Stimulated activated CD4-positive, alpha-beta T cell treated with anti-CD3 and anti-CD28 coated beads, Interleukin-12 subunit alpha, Interleukin-12 subunit beta, amount 100 ng/mL, for 4 hours (primary cell): Measurements from ENCODE around the gene RNF224.

Experiments used
- DNase-seq: peaks from one replicate; pipeline ENCODE4 v3.0.0-alpha.2; 2020

The RNF224 gene

DNA sequence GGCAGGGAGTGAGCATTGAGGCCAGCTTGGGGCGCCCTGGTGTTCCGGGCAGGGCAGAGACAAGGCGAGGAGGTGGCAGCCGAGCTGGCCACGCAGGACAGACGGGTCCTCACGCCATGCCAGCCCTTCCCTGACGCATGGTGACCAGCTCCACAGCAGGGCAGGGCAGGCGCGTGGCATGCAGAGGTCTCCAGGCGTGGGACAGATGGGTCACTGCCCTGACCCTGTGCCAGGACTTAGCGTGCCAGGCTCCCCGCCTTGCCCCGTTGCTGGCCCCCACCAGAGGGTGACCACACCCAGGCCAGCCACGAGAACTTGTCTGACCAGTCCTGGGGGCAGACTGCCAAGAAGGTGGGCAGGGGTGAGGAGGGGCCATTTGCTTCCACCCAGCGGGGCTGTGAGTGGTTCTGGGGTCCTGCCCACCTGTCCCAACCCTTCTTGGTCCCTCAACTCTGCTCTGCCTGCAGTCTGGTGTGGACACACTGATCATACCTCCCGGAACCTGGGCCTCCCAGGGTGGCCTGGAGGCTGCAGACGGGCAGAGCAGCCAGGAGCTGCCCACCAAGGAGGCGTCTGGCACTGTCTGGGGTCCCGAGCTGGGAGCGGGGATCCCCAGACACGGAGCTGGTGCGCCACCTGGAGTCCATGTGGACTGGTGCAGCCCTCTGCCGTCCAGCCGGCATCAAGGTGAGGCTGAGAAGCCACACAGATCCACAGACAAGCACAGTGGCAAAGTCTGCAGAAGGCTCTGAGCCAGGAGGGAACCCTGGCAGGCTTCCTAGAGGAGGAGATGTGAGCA, at the start of gene RNF224:
RNF224 (plus strand) TSS at position 449 of the 799 bp plus-strand sequence. CDS start 834 bp downstream, outside the sequence.
- peak; percentile 75 for DNase-seq

DNA sequence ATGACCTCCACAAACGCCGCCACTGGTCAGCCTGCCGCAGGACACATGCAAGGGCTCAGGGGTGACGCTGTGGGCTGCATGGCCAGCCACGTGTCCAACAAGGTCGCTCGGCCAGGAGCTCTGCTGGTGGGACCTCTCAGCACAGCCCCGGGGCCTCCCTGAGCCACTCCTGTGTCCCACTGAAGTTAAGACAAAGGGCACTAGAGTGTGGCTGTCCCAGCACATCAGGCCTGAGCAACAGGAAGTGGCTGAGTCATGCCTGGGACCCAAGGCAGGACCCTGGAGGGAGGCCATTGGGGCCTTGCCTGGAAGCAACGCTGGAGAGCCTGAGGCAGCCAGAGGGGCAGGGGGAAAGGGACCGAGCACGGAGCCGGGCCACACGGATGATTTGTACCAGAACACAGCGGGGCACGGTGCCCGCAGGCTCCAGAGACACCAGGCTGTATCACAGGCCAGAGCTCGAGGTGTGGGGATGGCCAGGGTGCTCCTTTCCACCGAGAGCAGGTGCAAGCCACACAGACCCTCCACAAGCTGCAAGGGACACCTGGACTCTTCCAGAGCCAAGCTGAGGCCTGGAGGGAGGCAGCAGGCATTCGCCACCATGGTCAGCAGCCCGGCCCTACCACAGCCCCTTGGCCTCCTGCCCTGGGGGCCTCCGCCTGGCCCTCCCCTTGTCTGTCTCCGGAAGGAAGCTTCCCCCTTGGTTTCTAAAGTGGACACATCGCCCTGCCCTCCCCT, 48.9 kb upstream of the RNF224 start:
- DNase-seq, result no peak

DNA sequence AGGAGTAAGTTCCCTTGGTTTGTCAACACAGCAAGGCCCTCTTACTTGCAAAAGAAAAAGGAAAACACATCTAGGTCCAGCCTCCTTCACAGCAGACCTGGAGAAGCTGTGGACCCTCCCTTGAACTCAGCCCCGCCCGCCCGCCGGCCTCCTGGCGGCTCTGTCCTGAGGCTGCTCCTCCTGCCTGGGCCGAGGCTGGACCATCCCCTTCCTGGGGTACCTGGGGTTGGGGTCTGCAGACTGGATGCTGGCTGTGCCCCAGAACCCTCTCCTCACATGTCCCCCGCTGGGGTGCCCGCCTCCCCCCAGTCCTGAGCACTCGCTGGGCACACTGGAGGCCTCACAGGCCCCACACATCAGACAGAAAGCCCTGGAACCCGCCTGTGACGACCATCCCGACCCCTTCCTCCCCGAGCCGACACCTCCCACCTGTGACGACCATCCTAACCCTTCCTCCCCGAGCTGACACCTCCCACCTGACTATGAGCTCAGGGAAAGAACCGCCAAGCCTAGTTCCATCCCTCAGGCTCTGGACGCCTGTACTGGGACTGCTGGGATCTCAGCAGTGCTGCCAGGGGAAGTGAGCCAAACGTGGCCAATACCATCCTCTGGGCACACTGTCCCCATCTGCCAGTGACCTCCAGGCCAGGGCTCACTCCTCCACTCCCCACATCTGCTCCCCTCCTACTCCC, 48.2 kb upstream of the RNF224 start:
- DNase-seq, result no peak

DNA sequence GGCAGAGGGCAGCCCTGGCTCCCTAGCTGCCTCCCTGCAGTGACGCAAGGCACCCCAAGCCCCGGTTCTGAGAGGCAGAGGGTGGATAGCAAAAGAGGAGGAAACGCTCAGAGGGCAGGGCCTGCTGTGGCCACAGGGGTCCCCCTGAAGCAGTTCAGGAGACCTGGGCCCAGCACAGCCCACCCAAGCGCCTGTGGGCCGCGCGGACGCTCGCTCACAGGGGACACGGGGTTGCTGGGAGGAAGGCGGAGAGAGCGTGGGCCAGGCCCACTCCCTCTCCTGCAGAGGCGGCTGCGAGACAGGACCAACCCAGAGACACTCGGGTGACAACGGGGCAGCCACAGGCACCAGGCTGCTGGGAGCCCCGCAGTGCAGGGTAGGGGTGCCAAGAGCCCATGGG, 47.5 kb upstream of the RNF224 start:
- no peak for DNase-seq

DNA sequence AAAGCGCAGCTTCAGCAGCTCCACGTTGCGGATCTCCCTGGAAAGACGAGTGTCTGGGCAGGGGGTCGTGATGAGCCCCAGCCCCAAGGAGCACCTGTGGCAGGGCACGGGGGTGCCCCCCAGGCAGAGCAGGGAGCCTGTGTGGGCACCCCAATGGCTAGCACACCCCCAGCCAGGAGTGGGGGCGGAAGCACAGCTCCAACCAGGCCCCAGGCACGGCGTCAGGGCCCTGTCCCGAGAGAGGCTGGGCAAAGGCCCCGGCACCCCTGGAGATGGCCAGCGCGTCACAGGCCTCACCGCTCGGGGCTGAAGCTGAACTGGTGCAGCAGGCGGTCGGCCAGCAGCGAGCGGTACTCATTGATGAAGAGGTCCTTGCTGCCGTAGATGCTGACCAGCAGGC, 46.8 kb upstream of the RNF224 start:
- DNase-seq, result no peak

DNA sequence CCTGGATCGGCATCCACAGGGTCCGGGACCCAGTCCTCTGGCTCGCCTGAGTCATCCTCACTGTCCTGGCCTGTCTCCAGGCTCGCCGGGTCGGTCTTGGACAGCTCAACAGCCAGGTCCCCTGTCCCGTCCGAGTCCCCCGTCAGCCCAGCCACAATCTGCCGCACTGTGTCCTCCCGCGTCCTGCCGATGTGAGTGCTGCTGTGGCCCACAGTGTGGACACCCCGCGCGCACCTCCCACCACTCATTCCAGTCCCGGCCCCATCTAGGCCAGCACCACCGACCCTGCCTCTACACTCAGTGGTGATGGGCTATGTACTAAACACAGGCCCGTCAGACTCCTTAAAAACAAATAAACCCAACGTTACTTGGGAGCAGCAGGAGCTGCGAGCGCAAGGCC, 45.6 kb upstream of the RNF224 start:
- DNase-seq, result no peak

DNA sequence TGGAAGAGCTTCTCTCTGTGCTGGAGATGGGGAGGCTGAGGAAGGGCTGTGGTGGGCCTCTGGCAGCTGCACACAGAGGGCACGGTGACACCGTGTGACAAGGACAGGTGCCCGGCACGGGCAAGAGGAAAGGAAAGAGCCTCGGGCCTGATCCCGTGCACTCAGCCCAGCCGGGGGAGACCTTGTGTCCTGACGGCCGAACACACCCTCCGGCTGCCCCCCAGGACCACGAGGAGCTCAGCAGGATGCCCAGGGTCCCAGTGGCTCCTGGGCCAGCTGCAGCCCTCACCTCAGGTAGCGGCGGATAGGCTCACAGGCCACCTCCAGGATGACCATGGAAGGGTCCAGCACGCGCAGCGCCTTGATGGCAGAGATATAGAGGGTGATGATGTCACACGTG, 44.5 kb upstream of the RNF224 start:
- no peak for DNase-seq

DNA sequence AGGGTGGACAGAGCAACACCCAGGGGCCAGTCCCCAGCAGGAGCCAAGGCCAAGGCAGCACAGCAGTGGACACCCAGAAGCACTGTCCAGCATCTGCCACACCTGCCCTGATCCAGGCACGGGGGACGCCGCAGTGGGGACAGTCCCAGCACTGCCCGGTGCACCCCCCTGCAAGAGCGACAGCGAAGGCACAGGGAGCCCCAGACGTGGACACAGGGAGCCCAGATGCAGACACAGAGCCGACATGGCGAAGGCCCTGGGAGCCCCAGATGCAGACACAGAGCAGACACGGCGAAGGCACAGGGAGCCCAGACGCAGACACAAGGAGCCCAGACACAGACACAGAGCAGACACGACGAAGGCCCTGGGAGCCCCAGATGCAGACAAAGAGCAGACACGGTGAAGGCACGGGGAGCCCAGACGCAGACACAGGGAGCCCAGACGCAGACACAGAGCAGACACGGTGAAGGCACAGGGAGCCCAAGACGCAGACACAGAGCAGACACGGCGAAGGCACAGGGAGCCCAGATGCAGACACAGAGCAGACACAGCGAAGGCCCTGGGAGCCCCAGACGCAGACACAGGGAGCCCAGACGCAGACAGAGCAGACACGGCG, 43.2 kb upstream of the RNF224 start:
- no peak for DNase-seq

DNA sequence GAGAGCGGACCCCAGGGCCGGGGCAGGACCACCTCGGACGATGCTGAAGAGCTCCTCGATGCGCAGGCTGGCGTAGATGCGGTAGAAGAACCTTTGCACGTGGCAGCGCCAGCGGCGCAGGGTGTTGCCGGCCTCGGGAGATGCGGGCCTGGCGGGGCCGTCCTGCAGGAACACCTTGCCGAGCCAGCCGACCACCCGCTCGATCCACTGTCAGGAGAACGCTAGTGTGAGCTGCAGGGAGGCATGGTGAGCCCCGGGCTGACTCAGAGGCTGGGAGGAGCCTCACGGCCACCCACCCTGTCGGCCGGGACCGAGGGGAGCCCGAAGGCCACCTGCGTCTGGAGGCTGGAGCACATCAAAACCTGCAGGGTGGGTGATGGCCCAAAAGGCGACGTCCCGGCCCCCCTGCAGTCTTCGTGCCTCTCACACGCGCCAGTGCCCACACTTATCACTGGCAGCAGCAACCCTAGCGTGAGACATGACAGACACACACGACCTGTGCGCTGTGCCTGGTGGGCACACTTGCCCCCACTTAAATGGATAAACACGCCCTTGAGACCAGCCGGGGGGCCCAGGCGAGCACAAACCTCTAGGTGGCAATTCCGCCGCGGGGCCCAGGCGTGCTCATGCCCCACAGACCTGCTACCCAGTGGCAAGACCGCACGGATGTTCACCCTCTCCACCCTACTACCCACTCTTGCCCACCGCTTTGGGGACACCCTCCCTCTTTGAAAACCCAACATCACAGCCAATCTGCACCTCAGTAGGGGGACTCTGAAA, 42.2 kb upstream of the RNF224 start:
- no peak for DNase-seq

DNA sequence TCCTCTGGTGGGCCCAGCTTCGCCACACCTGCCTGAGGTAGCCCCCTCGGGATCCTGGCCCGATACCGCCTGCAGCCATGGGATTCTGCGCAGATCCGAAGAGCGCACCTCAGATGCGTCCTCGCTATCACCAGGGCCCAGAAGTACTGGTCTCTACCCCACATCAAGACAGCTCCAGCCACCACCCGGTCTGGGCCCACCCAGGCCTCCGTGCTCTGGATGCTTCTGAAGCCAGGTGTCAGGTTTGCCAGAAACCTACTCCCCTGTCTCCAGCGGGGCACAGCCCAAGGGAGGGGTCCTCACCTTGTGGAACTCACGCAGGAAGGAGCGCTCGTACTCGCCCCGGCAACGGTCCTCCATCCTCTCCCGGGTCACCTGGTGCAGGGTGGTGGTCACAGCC, 41.4 kb upstream of the RNF224 start:
- DNase-seq, result no peak

DNA sequence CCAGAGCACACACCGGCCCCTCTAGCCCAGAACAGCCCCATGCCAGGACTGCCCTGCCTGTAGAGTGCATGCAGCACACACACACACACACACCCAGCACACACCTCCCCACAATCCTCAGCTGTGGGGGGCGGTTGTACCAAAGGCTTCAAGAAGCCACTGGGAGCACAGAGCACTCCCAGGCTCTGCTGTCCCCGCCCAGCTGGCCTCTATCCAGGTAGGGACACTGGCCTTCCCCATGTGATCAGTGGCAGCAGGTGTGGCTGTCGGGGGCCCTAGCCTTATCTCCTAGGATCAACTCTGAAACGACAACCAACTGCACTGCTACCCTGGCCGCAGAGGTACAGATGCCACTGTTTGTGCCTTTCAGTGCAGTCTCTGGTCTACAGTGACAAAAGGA, 40.9 kb upstream of the RNF224 start:
- DNase-seq, result no peak

DNA sequence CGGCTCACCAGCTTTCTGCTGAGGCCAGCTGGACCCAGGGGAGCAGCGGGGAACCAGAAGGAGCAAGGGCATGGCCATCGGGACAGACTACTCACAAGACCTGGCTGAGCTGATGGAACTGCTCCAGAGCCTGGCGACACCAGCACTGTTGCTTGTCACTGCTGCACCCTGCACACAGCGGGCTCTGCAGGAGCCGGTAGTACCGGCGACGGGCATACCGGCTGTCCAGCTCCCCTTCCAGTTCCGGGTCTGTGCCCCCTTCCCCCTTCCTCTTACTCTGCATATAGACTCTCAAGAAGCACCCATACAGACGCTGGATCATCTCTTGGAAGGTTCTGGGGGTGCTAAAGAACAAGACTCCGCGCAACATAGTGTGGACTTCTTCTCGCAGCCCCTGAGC, 39.9 kb upstream of the RNF224 start:
- DNase-seq, result no peak

DNA sequence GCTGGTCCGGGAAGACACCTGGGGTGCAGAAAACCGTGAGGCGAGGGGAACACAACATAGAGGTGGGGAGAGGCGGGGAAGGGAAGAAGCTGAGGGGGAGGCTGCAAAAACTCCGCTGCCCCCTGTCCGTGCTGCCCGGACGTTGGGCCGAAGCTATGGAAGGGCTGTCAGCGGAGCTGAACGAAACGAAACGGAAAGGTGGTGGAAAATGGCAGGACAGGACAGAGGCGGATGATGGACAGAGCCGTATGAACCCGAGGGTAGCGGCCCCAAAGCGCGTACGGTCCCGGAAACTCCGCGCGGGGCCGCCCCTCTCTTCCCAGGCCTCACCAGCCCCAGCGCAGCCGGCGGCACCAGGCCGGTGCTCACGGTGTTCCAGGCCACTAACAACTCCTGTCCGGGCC, 39.2 kb upstream of the RNF224 start:
- no peak for DNase-seq

DNA sequence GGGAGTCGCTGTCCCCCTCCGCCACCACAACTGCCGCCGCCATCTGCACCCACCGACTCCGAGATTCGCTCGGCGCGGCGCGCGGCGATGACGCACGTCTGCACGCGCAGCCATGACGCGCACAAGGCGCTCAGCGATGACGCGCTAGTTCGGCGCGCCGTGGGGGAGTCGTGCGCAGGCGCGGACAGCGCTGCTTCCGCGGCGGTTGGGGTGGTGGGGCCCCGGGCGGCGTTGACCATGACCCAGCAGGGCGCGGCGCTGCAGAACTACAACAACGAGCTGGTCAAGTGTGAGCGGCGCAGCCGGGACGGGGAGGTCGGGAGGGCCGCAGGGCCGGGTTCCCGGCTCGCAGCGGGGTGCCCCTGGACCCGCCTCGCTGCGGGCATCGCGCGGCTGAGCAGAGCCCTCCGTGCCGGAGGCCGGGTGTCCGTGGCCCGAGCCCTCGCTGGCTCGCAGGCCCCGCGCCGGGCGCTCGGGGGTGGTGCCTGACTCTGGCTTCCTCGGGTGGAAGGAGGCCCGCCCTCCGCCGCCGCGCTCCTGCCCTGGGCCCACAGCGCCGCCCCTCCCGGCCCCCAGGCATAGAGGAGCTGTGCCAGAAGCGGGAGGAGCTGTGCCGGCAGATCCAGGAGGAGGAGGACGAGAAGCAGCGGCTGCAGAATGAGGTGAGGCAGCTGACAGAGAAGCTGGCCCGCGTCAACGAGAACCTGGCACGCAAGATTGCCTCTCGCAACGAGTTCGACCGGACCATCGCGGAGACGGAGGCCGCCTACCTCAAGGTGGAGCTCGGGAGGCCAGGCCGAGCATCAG, 38.6 kb upstream of the RNF224 start, which contains the start of the genes ANAPC2 and SSNA1:
ANAPC2 (minus strand) TSS at position 71 of the 807 bp plus-strand sequence; CDS start at position 43, 28 bp downstream.
SSNA1 (plus strand) TSS at position 187 of the 807 bp plus-strand sequence; CDS start at position 238, 51 bp downstream.
- peak; percentile 94 for DNase-seq

DNA sequence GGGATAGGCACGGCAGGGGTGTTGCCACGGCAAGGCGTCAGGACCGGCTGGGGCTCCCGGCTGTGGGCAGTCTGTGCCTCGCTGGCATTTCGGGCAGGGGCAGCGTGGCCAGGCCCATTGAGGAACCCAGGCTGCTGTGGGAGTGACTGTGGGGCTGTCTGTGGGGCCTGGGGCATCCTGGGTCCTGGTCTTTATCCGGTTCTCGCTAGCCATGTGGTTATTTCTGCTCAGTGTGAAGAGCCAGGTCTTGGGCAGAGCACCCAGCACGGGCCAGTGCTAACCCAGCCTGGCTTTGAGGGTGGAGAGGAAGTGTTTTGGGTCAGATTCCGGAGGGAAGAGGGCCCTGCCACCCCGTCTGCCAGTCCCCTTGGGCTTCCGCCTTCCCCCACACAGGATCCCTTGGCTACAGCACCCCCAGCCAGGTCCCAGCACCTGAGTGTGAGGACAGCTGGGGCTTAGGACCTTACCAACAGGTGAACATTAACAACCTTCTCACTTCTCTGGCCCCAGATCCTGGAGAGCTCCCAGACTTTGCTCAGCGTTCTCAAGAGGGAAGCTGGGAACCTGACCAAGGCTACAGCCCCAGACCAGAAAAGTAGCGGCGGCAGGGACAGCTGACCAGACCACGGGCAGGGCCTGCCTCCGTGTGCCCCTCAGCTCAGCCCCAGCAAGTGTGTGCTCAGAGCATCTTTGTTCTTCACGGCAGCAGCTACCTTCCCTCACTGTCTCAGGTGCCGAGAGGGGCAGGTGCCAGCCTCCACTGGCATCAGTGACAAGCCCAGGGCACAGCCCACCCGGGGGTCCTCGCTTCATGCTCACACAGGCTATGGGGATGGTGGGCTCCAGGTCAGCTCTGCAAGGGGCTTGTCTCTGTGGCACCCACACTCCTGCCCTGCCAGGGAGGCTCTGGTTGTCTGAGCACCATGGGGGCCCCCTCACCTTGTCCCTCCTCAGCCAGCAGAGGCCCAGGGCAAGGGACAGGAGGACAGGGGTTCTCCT, 37.7 kb upstream of the RNF224 start:
- DNase-seq, result no peak

DNA sequence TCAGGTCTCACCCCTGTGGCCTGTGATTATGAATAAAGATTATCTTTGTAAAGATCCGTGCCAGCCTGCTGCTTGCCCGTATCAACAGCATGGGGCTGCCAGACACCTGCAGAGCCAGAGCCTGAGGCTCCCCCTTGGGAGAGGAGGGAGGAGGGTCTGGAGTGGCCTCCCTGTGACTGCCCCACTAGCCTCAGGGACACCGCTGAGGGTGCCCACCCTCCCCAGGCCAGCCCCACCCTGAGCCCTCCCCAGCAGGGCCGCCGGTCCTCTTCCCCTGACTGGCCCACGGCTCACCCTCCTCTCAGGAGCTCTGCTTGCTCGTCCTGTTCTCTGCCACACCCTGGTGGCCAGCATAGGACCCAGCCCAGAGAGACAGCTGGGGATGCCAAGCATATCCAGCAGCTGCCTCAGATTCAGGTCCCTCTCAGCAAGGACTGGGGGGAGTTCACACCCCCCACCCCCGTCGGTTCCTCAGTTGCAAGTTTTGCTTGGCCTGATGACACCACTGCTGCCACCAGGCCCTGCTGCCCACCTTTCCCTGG, 36.9 kb upstream of the RNF224 start:
- DNase-seq, result no peak

DNA sequence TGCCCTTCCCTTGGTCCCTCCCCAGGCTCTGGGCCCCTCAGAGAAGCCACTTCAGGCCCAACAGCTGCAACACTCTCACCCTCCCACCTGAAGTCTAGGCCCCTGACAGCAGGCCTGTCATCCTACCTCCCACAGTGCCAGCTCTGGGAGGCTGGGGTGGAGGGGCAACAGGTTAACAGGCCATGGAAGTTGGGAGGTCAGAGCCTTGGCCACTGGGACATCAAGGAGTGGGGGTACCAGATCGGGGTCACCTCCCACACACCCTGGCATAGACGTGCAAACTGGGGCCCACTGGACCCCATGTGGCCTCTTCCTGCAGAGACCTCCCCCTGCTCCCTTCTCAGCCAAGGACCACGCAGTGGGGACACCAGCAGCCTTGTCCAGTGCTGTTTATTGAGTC, 36.1 kb upstream of the RNF224 start:
- no peak for DNase-seq

DNA sequence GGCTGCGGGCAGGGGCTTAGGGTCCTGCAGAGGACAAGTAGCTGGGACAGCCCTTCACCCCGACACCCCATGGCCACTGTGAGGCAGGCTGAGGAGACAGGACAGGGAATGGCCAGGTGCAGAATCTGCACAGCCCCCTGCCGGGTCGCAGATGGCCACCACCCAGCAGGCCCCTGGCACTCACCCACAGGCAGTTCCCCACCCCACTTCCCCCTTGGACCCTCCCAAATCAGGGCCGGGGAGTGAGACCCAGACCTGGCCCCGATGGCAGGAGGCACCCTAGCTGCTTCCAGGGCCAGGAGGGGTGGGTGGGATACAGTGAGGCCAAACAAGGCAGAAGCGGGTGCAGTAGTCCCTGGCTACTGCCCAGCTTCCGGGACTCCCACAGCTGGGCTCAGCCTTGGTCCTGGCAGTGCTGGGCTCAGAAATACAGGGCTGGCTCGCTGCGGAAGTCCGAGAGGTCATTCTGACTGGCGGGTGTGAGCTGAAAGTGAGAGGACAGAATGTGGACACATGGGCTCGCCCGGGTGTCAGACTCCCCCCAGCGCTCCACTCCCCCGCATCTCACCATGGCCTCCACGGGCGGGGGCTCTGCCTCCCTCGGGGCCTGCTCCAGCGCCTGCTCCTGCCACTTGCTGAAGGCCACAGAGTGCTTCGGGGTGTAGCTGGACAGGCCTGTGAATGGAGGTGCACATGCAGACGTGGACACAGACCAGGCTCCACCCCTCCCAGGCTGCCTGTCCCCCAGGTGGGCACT, 35.4 kb upstream of the RNF224 start:
- DNase-seq, result no peak

DNA sequence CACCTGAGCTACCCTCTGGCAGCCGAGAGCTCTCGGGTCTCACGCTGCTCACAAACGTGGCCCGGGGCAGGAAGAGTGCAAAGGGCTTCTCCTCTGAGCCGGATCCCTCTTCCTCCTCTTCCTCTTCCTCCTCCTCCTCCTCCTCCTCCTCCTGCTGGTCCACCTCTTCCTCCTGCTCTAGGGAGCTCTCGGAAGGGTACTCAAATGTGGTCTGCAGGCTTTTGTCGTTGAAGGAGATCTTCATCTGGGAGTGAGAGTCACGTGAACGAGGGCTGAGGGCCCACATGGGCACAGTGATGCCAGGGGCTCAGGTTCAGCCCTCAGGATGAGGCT, 34.9 kb upstream of the RNF224 start:
- DNase-seq, result no peak
